Epithelial cell of proximal tubule (primary cell): ENCODE results near the gene HSPB1. TPM values are rescaled to one million over a fixed set of nuclear protein-coding genes. Genes with fewer than 3 reads are reported as not detected.

Experiments
- DNase-seq: peaks from one replicate; pipeline ENCODE4 v3.0.0-alpha.2; 2011; ENCODE audit warnings: low read depth
- H3K4me3 ChIP-seq: 2 replicates; pipeline ENCODE4 v1.5.1; 2011; ENCODE audit warnings: low read depth, mild to moderate bottlenecking, low read length
- total RNA-seq: library from RNA; depleted of rRNA; stranded (reverse); fragments of >200 nt; gene quantifications from 2 replicates; pipeline ENCODE4 v1.2.3, GENCODE V29; 2015
- TF ChIP-seq, protein P1 (sequence below): conservative IDR thresholded peaks from 2 replicates; pipeline ENCODE4 v1.5.1; 2012; ENCODE audit warnings: low read depth, mild to moderate bottlenecking, low read length

The HSPB1 gene
- total RNA-seq, 1 donor from 2014 or later: 435 TPM

DNA sequence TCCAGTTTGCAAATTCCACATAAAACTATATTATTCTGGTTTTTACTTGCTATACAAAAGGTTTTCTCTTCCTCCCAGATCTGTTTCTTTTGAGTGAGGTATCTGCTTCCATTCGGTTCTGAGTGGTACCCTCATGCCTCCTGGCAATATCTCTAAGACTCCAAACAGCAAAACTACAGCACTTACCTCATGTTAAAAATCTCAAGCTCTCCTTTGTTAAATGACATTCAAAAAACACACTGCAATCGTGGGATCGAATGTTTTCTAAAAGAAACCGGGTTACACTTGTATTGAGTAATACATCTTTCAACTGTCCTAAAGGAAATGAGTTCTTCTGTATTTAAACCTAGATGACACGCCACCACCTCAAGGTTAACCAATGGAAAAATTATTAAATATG is 45.2 kb downstream of the HSPB1 start:
- DNase-seq: no peak
- TF ChIP-seq, protein P1, sequence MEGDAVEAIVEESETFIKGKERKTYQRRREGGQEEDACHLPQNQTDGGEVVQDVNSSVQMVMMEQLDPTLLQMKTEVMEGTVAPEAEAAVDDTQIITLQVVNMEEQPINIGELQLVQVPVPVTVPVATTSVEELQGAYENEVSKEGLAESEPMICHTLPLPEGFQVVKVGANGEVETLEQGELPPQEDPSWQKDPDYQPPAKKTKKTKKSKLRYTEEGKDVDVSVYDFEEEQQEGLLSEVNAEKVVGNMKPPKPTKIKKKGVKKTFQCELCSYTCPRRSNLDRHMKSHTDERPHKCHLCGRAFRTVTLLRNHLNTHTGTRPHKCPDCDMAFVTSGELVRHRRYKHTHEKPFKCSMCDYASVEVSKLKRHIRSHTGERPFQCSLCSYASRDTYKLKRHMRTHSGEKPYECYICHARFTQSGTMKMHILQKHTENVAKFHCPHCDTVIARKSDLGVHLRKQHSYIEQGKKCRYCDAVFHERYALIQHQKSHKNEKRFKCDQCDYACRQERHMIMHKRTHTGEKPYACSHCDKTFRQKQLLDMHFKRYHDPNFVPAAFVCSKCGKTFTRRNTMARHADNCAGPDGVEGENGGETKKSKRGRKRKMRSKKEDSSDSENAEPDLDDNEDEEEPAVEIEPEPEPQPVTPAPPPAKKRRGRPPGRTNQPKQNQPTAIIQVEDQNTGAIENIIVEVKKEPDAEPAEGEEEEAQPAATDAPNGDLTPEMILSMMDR: no peak
- H3K4me3 ChIP-seq: no peak overlapping the region

DNA sequence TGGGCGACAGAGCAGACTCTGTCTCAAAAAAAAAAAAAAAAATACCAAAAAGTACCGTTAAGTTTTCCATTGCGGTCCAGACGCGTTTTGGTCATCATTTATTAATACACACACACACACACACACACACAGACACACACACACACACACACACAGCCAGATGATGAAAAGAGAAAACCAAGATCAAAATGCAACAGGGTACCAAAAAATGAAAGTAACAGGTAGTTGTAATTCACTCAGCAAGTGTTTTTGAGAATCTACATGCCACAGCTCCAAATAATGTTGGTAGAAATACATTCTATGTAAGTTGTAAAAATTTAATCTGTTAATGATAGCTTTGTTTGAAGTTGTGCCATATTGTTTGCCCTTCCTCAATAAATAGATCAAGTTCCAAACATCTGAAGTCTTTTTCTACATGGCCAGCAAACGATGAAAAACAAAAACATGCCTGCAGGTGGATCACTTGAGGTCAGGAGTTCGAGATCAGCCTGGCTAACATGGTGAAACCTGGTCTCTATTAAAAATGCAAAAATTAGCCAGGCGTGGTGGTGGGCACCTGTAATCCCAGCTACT is 46.9 kb downstream of the HSPB1 start:
- TF ChIP-seq, protein P1: no peak

DNA sequence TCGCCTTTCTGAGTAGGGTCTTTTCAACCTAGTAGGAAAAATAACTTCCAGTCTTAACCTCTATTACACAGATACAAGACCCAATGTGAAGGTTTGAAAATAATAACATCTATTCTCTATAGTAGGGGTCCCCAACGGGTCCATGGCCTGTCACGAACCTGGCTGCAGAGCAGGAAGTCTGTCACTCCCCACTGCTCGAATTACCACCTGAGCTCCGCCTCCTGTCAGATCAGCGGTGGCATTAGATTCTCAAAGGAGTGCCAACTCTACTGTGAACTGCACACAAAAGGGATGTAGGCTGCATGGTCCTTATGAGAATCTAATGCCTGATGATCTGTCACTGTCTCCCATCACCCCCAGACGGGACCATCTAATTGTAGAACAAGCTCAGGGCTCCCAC is 48.9 kb downstream of the HSPB1 start:
- H3K4me3 ChIP-seq: no peak overlapping the region
- no peak for DNase-seq
- TF ChIP-seq, protein P1: no peak

More for the DNA sequence above, 46.9 kb downstream of the HSPB1 start:
- no peak for DNase-seq
- H3K4me3 ChIP-seq: no peak overlapping the region

DNA sequence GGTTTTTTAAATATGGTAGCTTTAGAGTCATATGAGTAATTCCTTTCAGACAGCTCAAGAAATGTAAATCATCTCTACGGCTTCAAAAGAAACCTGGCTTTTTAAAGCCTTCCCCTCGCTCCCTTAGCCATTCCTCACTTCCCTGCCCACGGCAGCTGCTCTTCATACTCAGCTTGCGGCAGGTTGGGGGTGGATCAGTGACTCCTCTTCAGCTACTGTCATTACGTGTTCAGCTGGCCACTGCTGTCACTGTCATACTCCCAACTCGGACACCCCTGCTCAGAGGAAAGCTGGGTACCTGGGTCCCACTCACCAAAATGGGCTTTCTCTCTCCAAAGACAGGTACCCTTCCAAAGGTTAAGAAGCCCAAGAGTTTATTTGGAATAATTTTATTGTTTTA is 49.7 kb downstream of the HSPB1 start:
- no peak for DNase-seq
- TF ChIP-seq, protein P1: no peak
- H3K4me3 ChIP-seq: no peak overlapping the region

DNA sequence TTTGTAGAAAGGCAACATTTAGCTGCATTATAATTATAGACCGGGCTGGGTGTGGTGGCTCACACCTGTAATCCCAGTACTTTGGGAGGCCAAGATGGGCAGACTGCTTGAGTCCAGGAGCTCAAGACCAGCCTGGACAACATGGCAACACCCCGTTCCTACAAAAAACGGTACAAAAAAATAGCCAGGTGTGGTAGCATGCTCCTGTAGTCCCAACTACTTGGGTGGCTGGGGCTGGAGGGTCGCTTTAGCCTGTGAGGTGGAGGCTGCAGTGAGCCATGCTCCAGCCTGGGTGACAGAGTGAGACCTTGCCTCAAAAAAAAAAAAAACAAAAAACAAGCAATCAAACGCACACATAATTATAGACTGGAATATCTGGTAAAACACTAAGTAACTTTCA is 51.3 kb downstream of the HSPB1 start:
- no peak for DNase-seq
- TF ChIP-seq, protein P1: no peak
- H3K4me3 ChIP-seq: no peak overlapping the region

Other genes starting within 250 kb of the HSPB1 start
- gene SRRM3, start 100.8 kb upstream of the HSPB1 start, total RNA-seq: 0.07 TPM in 1 of 2 replicates, not detected in the other
- gene YWHAG, start 56.3 kb downstream of the HSPB1 start, total RNA-seq: 71.4 and 74.7 TPM in 2 replicates
- 1.2 and 2.1 TPM in 2 replicates for gene SSC4D, start 107.0 kb downstream of the HSPB1 start, total RNA-seq
- gene ZP3, start 122.3 kb downstream of the HSPB1 start, total RNA-seq: 0.87 and 4.7 TPM in 2 replicates
- gene DTX2, start 159.0 kb downstream of the HSPB1 start, total RNA-seq: 11.5 and 12.3 TPM in 2 replicates
- gene UPK3B, start 207.9 kb downstream of the HSPB1 start, total RNA-seq: not detected in 2 replicates
- not detected in 2 replicates for gene SPDYE16, start 240.6 kb downstream of the HSPB1 start, total RNA-seq